ENCODE results near the gene WNT16.

DNA sequence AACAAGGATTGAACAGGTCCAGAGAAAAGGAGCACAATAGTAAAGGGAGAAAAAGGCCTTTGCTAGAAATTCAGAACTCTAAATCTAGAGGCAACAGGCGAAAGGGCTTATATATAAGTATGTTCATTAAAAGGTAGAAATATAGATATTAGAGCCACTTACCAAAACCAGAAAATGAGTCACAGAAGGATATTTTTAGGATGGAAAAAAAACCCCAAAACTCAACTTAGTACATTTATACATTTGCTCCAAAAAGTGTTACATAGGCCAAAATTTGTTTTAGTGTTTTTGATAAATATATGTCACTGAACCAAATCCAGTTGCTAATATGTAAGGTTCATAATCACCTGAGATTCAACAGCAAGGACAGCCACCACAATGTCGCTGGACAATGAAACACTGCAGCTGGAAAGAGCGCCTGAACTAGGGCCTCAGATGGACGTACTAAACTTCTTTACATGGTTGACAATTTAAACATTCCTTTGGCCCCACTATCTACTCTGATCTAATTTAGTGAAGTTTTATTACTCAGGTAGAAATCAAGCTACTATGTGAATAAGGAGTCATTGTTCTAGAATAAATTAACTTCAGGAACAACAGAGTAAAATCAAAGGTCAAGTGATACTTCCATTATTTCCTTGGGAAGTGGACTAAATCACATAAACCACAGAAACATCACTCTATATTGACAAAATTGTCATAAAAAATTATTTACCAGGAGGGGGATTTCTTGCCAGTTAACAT is 56.4 kb downstream of the WNT16 start:
- TF ChIP-seq CTCF (conservative IDR thresholded peaks at IDR 0.05; ENCODE audit: low read length) (no peak), EZH2phosphoT487 (IDR thresholded peaks at IDR 0.05; ENCODE audit: borderline replicate concordance) (no peak)

Measured in Loucy (cell line).